ENCODE results near the gene ATP8B4.

GRCh38 chr15:50110285-50110684 lies 8.7 kb downstream of the ATP8B4 start:
- TF ChIP-seq YY1 (IDR thresholded peaks at IDR 0.05; ENCODE audit: low read depth) (no peak), FOXM1 (IDR thresholded peaks at IDR 0.05; ENCODE audit: borderline replicate concordance, low read depth) (no peak), CEBPB (IDR thresholded peaks at IDR 0.05) (no peak), EP300 (IDR thresholded peaks at IDR 0.05; ENCODE audit: borderline replicate concordance) (no peak), REST (IDR thresholded peaks at IDR 0.05; ENCODE audit: low read depth) (no peak), MAX (IDR thresholded peaks at IDR 0.05) (no peak)

Measured in Ishikawa (cell line).